Stimulated activated CD8-positive, alpha-beta memory T cell treated with anti-CD3 and anti-CD28 coated beads, Interleukin-7, amount 100 ng/mL, for 1 hour (primary cell): ENCODE data around the gene YIPF1.
A peak's percentile ranks its signal among the peaks of the same experiment; 100 is the strongest.
"Not testable (repeated sequence)": the region's sequence is repeated elsewhere in the genome, so short reads cannot be mapped to it uniquely, and the experiment has no call there.

Experiments used
- DNase-seq, 2 donors: peaks; one replicate each; pipeline ENCODE4 v3.0.0-alpha.2; 2020; ENCODE audit warnings: low read depth in 2 of 2

The YIPF1 gene

DNA sequence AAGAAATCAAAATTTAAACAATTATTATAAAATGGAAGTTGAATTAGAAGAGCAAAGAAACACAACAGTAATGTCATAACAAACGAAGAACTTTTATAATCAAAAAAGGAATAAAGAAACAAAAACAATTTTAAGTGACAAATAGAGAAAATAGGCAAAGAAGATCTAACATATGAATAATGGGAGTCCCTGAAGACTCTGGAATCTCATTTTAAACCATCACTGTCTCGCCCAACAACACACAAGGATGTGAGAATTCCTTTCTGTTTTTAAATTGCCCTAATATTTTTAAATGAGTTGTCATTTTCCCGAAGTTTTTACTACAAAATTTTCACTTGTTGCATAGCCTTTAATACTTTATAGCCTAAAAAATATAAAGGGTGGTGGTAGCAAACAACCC, 47.2 kb downstream of the YIPF1 start:
- no peak for DNase-seq

DNA sequence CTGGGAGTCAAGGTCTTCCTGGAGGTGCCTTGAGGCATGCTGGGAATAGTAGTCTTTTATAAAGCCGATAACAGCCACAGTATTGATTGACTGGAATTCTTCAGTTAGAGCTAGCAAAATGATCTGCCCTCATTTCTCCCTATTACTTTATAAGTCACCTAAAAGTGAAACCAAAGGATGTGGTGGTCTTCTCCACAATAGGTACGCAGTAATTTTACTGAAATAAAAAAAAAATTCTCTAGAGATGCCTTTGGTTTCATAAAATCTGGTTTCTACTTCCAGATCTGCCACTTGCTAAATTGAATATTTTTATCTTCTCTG, 51.0 kb downstream of the YIPF1 start:
- no peak for DNase-seq

DNA sequence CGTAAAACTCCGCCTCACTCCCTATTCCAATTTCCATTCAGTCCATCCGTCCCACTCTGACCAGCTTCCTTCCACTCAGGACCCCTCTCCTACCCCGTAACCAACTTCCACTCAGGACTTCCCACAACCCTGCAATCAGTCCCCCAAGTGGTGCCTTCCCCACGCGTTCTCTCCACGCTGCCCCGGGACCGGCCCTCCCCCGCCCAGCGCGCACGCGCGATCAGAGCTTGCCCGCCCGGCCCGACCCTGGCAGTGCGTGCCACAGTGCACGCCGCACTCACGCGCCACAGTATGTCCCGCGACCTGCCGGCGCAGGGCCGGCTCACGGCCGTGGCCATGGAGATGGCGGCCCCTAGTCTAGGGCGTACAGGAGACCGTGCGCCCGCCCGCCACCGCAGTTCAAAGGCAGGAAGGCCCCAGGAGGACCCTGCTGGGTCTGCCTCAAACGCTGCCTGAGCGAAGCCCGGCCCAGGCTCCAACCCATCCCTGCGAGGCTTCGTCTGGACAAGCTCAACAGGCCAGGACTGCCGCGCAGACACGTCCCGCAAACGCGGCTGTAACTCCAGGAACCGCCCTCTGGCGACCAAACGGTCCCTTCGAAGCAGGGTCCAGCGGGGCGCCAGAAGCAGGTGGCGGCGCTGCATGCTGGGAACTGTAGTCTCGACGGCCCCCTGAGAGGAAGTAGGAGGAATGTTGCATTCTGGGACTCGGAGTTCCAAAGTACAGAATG, 51.5 kb downstream of the YIPF1 start, which contains the start of gene NDC1:
TSS of gene NDC1 (minus strand) at position 373 of the 730 bp plus-strand sequence. CDS start at position 338, 35 bp downstream.
- DNase-seq, result peak; percentile 68 to 72

DNA sequence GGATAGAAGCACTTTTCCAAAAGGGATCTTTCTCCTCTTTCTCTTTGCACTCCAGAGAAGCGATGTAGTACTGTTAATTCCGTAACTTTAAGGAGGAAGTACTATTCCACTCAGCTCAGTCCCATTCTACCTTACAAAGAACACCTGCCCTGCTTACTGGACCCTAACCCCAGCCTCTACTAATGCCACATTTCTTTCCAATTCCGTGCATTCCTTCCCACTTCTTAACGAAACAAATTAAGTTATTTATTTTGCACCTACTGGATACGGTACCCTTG, 52.0 kb downstream of the YIPF1 start:
- no peak for DNase-seq

DNA sequence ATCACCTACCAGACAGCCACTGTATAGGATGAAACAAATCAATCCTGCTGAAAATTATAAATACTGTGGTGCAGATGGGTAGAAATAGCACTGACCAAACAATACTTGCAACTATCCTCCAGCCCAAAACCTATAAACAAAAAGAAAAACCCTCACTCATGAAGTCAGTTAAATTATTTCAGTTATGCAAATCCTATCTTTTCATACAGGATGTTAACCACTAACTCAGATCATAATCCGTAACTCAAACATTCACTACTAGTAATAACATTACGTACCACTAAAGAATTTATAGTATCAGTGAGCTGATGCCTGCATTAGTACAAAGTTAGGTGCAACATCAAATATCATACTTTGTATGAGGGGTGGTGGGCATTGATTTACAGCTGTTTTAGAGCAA, 54.1 kb downstream of the YIPF1 start:
- DNase-seq, result no peak

DNA sequence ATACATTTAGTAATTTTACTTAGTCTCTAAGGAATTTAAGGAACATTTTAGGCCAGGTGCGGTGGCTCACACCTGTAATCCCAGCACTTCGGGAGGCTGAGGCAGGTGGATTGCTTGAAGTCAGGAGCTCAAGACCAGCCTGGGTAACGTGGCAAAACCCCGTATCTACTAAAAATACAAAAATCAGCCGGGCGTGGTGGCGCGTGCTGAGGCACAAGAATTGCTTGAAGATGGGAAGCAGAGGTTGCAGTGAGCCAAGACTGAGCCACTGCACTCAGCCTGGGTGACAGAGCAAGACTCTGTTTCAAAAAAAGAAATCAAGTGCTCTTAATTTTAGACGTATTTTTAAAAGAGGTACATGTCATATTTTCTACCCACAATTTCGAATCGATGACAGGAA, 54.8 kb downstream of the YIPF1 start:
- DNase-seq, result no peak

DNA sequence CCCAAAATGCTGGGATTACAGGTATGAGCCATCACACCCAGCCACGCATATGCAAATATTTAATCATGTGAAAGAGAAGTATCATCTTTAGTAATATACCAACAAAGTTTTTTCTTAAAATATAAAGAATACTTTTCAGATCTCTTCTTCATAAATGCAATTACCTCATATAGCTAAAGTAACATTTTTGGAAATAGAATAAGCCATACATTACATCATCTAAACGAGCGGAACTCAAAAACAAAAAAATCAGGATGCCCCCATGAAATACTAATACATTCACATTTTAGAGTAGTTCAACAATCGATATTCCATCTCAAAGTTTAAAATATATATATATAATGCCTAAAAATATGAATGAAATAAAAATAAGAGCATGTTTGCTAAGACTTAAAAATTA, 56.2 kb downstream of the YIPF1 start:
- DNase-seq, result no peak

DNA sequence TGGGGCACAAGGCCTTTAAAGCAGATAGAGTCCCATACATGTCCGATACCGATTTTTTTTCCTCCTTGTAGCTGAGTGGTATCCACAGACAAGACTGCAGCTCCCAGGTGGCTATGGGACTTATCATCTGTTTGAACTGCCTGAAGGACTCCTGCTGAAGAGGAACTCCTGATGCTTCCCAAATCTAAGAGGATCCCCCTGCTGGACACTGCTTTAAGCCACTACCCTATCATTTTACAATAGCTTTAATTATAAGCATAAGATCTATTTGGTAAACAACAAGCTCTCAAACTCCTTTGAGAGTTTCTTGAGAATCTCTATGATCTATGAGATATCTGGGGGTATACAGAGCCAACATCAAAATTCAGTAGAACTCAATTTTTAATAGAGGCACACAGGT, 63.2 kb downstream of the YIPF1 start:
- no peak for DNase-seq

DNA sequence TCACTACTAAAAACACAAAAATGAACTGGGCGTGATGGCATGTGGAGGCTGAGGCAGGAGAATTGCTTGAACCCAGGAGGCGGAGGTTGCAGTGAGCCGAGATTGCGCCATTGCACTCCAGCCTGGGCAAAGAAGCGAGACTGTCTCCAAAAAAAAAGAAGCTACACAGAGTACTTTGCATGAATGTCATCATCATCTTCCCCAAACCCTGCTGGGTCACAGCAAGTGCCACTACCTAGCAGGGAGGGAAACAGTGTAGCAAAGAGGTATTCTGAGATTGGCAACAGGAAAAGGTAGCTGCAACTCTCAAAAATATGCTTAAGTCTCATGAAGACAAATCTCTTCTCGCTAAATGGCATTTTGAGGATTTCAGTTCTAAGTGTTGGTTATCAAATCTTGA, 64.3 kb downstream of the YIPF1 start:
- no peak for DNase-seq

DNA sequence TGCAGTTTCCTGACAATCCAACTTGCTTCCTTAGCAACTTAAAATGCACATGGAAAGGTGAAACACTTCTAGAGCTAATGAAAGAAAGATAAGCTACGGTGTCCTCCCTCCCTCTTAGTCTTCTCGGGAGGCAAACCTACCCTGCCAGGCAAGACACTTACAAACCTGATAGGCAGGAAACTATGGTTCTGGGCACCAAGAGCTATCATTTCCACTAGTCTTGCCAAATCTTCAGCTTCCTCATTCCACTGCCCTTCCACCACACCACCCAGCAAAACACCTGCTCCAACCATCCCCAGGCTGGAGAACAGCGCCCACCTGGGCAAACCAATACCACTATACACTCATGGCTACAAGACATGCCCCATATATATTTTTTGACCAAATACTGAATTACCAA, 66.7 kb downstream of the YIPF1 start:
- no peak for DNase-seq

DNA sequence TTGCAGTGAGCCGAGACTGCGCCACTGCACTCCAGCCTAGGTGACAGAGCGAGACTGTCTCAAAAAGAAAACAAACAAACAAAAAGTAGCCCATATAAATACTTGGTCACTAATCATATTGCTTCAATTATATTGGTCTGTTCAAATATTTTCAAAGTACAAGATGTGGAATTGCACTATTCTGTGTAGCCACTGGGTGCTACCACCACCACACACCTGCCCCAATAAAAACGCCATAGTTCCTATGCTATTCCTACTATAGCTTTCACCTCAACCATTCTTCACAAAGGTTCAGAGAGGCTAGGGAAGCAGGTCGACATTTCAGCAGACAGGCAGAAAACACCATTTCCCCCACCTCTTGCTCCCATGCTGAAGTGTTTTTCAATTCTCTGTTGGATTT, 68.2 kb downstream of the YIPF1 start:
- DNase-seq, result no peak

DNA sequence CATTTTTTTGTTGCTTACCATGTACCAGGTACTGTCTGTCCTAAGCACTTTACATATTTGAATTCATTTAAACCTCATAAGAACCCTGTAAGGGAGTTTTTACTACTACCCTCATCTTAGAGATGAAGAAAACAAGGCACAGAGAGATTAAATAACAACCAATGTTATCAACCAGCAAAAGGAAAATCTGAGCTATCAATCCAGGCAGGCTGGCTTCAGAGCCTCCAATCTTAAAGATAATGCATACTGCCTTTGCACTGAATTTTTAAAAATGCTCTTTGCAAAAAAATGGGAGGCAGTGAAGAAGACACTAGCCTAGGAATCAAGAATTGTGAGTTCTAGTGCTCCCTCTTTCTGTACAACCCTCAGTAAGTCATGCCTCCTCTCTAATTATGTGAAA, 70.2 kb downstream of the YIPF1 start:
- no peak for DNase-seq

DNA sequence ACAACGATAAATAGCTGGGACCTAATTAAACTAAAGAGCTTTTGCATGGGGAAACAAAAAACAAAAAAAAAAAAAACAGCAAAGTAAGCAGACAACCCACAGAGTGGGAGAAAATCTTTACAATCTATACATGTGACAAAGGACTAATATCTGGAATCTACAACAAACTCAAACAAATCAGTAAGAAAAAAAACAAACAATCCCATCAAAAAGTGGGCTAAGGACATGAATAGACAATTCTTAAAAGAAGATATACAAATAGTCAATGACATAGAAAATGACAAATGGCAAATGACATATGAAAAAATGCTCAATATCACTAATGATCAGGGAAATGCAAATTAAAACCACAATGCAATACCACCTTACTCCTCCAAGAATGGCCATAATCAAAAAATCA, 73.0 kb downstream of the YIPF1 start:
- DNase-seq, result not testable (repeated sequence)

DNA sequence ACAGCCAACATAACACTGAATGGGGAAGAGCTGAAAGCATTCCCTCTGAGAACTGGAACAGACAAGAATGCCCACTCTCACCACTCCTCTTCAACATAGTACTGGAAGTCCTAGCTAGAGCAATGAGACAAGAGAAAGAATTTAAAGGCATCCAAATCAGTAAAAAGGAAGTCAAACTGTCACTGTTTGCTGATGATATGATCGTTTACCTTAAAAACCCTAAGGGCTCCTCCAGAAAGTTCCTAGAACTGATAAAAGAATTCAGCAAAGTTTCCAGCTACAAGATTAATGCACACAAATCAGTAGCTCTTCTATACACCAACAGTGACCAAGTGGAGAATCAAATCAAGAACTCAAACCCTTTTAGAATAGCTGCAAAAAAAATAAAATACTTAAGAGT, 74.1 kb downstream of the YIPF1 start:
- DNase-seq, result not testable (repeated sequence)

DNA sequence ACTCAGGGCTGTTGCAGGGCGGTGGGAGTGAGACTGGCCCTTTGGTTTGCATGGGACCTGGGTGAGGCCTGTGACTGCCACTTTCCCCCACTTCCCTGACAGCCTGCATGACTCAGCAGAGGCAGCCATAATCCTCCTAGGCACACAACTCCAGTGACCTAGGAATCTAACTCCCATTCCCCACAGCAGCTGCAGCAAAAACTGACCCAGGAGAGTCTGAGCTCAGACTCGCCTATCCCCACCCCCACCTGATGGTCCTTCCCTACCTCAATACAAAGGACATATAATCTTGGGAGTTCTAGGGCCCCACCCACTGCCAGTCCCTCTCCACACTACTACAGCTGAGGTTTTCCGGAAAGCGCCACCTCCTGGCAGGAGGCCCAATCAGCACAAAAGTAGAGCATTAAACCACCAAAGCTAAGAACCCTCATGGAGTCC, 78.2 kb downstream of the YIPF1 start:
- no peak for DNase-seq

DNA sequence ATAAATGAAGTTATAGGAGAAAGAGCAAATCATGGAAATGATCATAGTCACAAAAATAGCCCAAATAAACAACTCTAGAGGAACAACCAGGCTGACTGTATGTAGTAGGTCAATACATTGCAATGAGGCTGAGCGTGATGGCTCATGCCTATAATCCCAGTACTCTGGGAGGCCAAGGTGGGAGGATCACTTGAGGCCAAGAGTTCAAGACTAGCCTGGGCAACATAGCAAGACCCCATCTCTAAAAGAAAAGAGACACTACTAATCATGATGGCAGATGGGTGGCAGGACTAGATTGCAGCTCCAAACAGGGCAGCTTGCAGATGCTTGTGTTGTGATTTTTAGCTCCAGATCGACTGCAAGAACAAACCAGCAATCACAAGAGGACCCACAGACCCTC, 79.1 kb downstream of the YIPF1 start:
- no peak for DNase-seq

DNA sequence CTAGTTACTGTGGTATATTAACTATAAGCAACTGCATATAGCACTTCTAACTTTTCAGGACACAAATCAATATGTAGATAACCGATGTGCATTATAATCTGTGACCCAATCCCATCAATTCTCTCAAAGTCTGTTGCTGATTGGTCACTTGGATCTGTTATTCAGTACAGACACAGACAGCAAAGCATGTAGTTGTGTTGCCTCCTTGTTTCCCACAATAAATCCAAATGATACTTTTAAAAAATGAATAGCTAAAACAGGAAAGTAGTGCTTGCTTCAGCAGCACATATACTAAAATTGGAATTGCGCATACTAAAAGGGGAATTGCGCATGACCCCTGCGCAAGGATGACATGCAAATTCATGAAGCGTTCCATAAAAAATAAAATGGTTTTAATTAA, 79.6 kb downstream of the YIPF1 start:
- DNase-seq, result no peak

DNA sequence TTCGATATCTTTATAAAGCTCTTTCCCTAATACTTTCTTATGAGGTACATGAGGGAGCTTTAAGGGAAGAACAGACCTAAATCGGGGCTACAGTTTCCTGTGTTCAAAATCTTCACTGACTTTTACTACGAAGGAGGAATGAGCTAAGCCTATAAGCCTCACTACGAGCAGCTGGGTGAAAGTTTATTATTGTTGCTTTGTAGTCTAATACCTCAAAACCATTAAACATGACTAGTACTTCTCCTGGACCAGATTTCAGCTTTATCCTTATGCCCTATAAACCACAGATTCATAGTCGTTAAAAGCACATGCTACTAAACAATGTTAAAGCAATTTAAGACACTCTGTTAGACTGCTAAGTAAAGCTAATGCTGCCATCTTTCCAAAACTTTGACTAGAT, 81.7 kb downstream of the YIPF1 start:
- DNase-seq, result no peak

DNA sequence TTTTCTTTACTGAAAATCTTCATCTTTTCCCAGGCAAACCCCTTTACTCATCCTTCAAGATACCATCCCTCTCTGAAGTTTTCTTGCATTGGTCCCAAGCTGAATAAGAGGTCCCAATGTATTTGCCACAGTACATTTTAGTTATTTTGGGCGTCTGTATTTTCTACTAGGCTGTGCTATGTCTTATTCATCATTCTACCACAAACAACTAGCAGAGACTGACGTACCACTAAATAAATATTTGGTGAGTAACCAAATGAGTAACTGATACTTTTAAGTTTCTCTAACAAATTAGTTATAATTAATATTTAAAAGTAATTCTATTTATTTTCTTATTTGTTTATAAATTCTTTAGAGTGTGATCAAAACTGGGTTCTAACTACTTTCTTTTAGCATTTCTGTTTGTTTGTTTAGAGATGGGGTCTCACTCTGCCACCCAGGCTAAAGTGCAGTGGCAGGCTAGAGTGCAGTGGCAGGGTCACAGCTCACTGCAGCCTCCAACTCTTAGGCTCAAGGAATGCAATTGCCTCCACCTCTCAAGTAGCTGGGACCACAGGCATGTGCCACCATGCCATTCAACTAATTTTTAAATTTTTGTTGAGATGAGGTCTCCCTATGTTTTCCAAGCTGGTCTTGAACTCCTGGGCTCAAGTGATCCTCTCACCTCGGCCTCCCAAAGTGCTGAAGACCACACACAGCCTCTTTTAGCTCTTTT, 84.6 kb downstream of the YIPF1 start:
- DNase-seq, result no peak

DNA sequence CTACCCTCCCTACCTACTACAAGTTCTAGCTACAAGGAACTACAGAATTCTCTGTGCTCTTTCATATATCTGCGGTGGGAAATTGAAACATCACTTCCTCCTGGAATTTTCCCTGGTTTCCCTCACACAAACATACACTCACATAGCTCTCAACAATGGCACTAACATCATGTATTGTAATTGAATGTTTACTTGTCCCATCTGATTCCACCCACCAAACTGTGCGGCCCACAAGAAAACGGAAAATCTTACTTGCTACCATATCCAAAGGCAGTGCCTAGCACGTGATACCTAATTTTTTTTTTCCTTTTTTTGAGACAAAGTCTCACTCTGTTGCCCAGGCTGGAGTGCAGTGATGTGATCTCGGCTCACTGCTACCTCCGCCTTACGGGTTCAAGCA, 85.4 kb downstream of the YIPF1 start:
- DNase-seq, result no peak
